A673 (cell line): ENCODE data around the gene NPFF. TPM values are rescaled to one million over a fixed set of nuclear protein-coding genes. Genes with fewer than 3 reads are reported as not detected.

Experiments used
- BruUV-seq: library from RNA; stranded (reverse); fragments of 400-500 nt; replicated peaks from 2 replicates; lab custom pipeline; 2021; lab: Mats Ljungman, UMichigan
- CTCF ChIA-PET: fragments of 300-600 bp; sonication (Branson Sonifier 250); formaldehyde crosslinking; loops from one replicate; lab custom pipeline; 2022; ENCODE audit warnings: antibody characterized with exemption; lab: Charles Lee
- POLR2A ChIA-PET: fragments of 300-600 bp; sonication (Branson Sonifier 250); formaldehyde crosslinking; loops from one replicate; lab custom pipeline; 2022; ENCODE audit warnings: antibody characterized with exemption; ENCODE audit not compliant: low non-redundant PET; lab: Charles Lee
- DNase-seq: peaks from one replicate; pipeline ENCODE4 v3.0.0-alpha.2; 2015; ENCODE audit warnings: low spot score
- H3K27ac ChIP-seq: fragments of 200-600 bp; sonication (generic); 2 replicates; pipeline ENCODE4 v1.5.1; 2016; ENCODE audit warnings: mixed run types, low read depth, mild to moderate bottlenecking, mixed read lengths, antibody characterized with exemption, low read length; ENCODE audit not compliant: poor library complexity, severe bottlenecking
- H3K27me3 ChIP-seq: fragments of 200-600 bp; sonication (generic); replicated peaks from 2 replicates; pipeline ENCODE4 v1.6.1; 2017; ENCODE audit warnings: mixed run types, low read depth, mild to moderate bottlenecking, mixed read lengths, antibody characterized with exemption, low read length; ENCODE audit not compliant: insufficient read depth, poor library complexity
- H3K36me3 ChIP-seq: fragments of 200-600 bp; sonication (generic); 2 replicates; pipeline ENCODE4 v1.6.1; 2016; ENCODE audit warnings: mixed run types, mild to moderate bottlenecking, mixed read lengths, antibody characterized with exemption, low read length; ENCODE audit not compliant: insufficient read depth, poor library complexity, severe bottlenecking
- H3K4me1 ChIP-seq: fragments of 200-600 bp; sonication (generic); 2 replicates; pipeline ENCODE4 v1.6.1; 2017; ENCODE audit warnings: mixed run types, mild to moderate bottlenecking, mixed read lengths, antibody characterized with exemption, low read length; ENCODE audit not compliant: insufficient read depth, poor library complexity, severe bottlenecking
- H3K4me3 ChIP-seq: fragments of 200-600 bp; sonication (generic); 2 replicates; pipeline ENCODE4 v1.5.1; 2016; ENCODE audit warnings: low read depth, mixed run types, mild to moderate bottlenecking, mixed read lengths, low read length; ENCODE audit not compliant: poor library complexity, severe bottlenecking
- H3K9me3 ChIP-seq: fragments of 200-600 bp; sonication (generic); 2 replicates; pipeline ENCODE4 v1.6.1; 2016; ENCODE audit warnings: mixed run types, low read depth, mild to moderate bottlenecking, mixed read lengths, antibody characterized with exemption, low read length; ENCODE audit not compliant: poor library complexity, severe bottlenecking
- CTCF ChIP-seq: fragments of 300-800, 200-600 bp; sonication (generic); conservative IDR thresholded peaks from 2 replicates; pipeline ENCODE4 v1.5.1; 2017; ENCODE audit warnings: low read depth, mild to moderate bottlenecking, antibody characterized with exemption, low read length, moderate library complexity, mixed read lengths
- EZH2 ChIP-seq: fragments of 200-600 bp; sonication (generic); IDR thresholded peaks from 2 replicates; pipeline ENCODE4 v1.6.1; 2017; ENCODE audit warnings: borderline replicate concordance, low read depth, mild to moderate bottlenecking, mixed read lengths, antibody characterized with exemption, low read length; ENCODE audit not compliant: poor library complexity, severe bottlenecking
- intact Hi-C: fragments of 100-400 bp; cut with micrococcal nuclease; formaldehyde crosslinking; loops from one replicate; pipeline ENCODE4 v1.10.0; 2022; ENCODE audit not compliant: unreplicated experiment
- total RNA-seq: library from RNA; stranded (reverse); gene quantifications from 2 replicates; pipeline ENCODE4 v1.2.3, GENCODE V29; 2021

The NPFF gene
- total RNA-seq, 1 experiment from 2014 or later: not detected

GRCh38 chr12:53539526-53539925 lies 32.2 kb upstream of the NPFF start:
- Histone ChIP-seq H3K27me3 (no peaks in the 10 kb centered on the region), H3K36me3 (peaks cover 28% of the 10 kb centered on the region), H3K27ac (no peak overlapping the region), H3K4me3 (no peak overlapping the region), H3K4me1 (peaks cover 17% of the 10 kb centered on the region), H3K9me3 (no peaks in the 10 kb centered on the region)
- TF ChIP-seq CTCF (no peak), EZH2 (no peak)
- ChIA-PET POLR2A (no interaction called here), CTCF (no interaction called here)
- intact Hi-C loops: no loop called here
- DNase-seq: no peak
- no TSS peak for BruUV-seq

GRCh38 chr12:53538209-53538689 lies 31.0 kb upstream of the NPFF start:
- no TSS peak for BruUV-seq
- TF ChIP-seq CTCF (no peak), EZH2 (no peak)
- DNase-seq: peak; percentile 39
- H3K36me3 ChIP-seq: peaks cover 35% of the 10 kb centered on the region
- no peaks in the 10 kb centered on the region for H3K27me3 ChIP-seq
- H3K9me3 ChIP-seq: no peaks in the 10 kb centered on the region
- intact Hi-C loops: no loop called here
- H3K27ac ChIP-seq: peak overlapping the region; percentile 62
- peaks cover 8% of the 10 kb centered on the region for H3K4me1 ChIP-seq
- CTCF ChIA-PET: no interaction called here
- H3K4me3 ChIP-seq: no peak overlapping the region
- POLR2A ChIA-PET: no interaction called here

- TF ChIP-seq CTCF (no peak), EZH2 (no peak)
Measured at GRCh38 chr12:53536962-53537361, 29.7 kb upstream of the NPFF start.

More at GRCh38 chr12:53536962-53537361, 29.7 kb upstream of the NPFF start:
- H3K9me3 ChIP-seq: no peaks in the 10 kb centered on the region
- no peak overlapping the region for H3K27ac ChIP-seq
- no peak overlapping the region for H3K4me3 ChIP-seq
- BruUV-seq: no TSS peak
- intact Hi-C loops: no loop called here
- CTCF ChIA-PET: no interaction called here
- H3K4me1 ChIP-seq: peaks cover 6% of the 10 kb centered on the region
- no peaks in the 10 kb centered on the region for H3K27me3 ChIP-seq
- DNase-seq: no peak
- H3K36me3 ChIP-seq: peaks cover 38% of the 10 kb centered on the region
- POLR2A ChIA-PET: no interaction called here
